Upper lobe of left lung (tissue), 4 donors: ENCODE measurements around the gene ARHGAP15.

Experiments
- CTCF ChIP-seq, 6 experiments: fragments of 450-650 bp in 4 of 6; fragments of 200-600 bp in 2 of 6; sonication (generic) in 2 of 6; IDR thresholded peaks; one replicate each; pipeline ENCODE4 v1.5.1; 2016 to 2019; ENCODE audit warnings: antibody characterized with exemption in 6 of 6
- EP300 ChIP-seq, 4 donors: sonication (generic); formaldehyde crosslinking; IDR thresholded peaks; one replicate each; pipeline ENCODE4 v1.5.1; 2017; ENCODE audit warnings: antibody characterized with exemption in 4 of 4, control low read depth in 2 of 4
- POLR2A ChIP-seq, 4 donors: fragments of 450-650 bp; IDR thresholded peaks; one replicate each; pipeline ENCODE4 v1.5.1; 2016 to 2017; ENCODE audit warnings: antibody characterized with exemption in 4 of 4, mild to moderate bottlenecking in 2 of 4
- POLR2AphosphoS5 ChIP-seq, 2 donors: sonication (generic); formaldehyde crosslinking; IDR thresholded peaks; one replicate each; pipeline ENCODE4 v1.5.1; 2017; ENCODE audit warnings: antibody characterized with exemption in 2 of 2

GRCh38 chr2:143255086-143255485 is 125.9 kb downstream of the ARHGAP15 start:
- TF ChIP-seq CTCF (IDR thresholded peaks at IDR 0.05), result no peak
- no peak for TF ChIP-seq POLR2A (IDR thresholded peaks at IDR 0.05)
- no peak for TF ChIP-seq POLR2AphosphoS5 (IDR thresholded peaks at IDR 0.05)
- no peak for TF ChIP-seq EP300 (IDR thresholded peaks at IDR 0.05)
